AG04449 (cell line): ENCODE results near the gene SPG7.

Experiments
- CTCF ChIA-PET: fragments of 350-600 bp; formaldehyde crosslinking; extraction: SDS; loops from one replicate; lab custom pipeline; 2021; ENCODE audit warnings: antibody characterized with exemption; lab: Yijun Ruan, JAX
- POLR2A ChIA-PET: fragments of 400-600, 350-600 bp; formaldehyde crosslinking; extraction: SDS; loops from one replicate; lab custom pipeline; 2020; ENCODE audit warnings: antibody characterized with exemption, inconsistent platforms; lab: Yijun Ruan, JAX
- DNase-seq: peaks from one replicate; pipeline ENCODE4 v3.0.0-alpha.2; 2010; ENCODE audit warnings: low read depth, low spot score
- H3K4me3 ChIP-seq: 2 replicates; pipeline ENCODE4 v1.5.1; 2011; ENCODE audit warnings: low read depth, mild to moderate bottlenecking, control low read depth, low read length
- TF ChIP-seq, protein P1 (sequence below): IDR thresholded peaks from one replicate; pipeline ENCODE4 v1.5.1; 2011; ENCODE audit warnings: mild to moderate bottlenecking, moderate library complexity, low read length, control low read depth, inconsistent platforms; ENCODE audit not compliant: insufficient read depth; ENCODE audit errors: missing control alignments

Gene SPG7

DNA sequence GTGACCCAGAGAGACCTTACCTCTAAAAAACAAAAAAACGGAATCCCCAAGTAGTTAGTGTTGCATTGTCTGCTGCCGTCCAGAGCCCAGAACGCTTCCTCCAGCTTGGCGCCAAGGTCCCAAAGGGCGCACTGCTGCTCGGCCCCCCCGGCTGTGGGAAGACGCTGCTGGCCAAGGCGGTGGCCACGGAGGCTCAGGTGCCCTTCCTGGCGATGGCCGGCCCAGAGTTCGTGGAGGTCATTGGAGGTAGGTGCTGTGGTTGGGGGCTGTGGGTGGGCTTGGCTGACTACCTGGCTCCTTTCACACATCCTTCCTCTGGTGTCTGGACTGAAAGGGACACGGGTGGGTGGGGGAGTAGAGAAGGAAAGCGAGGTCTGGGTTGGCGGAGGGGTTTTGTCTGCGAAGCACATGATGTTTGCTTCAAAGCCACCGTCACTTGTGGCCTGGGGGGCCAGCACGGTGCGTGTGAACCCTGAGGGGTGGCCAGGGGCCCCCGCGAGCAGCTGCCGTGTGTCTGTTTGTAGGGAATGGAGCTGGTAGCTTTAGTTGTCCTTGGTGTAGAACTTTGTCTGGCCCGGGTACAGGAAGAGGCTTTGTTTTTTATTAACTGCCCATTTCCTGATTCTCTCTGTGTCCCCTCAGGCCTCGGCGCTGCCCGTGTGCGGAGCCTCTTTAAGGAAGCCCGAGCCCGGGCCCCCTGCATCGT lies 23.8 kb downstream of the SPG7 start:
- ChIA-PET CTCF (no interaction called here), POLR2A (no interaction called here)
- no peak overlapping the region for H3K4me3 ChIP-seq
- DNase-seq, result no peak
- TF ChIP-seq, protein P1, sequence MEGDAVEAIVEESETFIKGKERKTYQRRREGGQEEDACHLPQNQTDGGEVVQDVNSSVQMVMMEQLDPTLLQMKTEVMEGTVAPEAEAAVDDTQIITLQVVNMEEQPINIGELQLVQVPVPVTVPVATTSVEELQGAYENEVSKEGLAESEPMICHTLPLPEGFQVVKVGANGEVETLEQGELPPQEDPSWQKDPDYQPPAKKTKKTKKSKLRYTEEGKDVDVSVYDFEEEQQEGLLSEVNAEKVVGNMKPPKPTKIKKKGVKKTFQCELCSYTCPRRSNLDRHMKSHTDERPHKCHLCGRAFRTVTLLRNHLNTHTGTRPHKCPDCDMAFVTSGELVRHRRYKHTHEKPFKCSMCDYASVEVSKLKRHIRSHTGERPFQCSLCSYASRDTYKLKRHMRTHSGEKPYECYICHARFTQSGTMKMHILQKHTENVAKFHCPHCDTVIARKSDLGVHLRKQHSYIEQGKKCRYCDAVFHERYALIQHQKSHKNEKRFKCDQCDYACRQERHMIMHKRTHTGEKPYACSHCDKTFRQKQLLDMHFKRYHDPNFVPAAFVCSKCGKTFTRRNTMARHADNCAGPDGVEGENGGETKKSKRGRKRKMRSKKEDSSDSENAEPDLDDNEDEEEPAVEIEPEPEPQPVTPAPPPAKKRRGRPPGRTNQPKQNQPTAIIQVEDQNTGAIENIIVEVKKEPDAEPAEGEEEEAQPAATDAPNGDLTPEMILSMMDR, result no peak

DNA sequence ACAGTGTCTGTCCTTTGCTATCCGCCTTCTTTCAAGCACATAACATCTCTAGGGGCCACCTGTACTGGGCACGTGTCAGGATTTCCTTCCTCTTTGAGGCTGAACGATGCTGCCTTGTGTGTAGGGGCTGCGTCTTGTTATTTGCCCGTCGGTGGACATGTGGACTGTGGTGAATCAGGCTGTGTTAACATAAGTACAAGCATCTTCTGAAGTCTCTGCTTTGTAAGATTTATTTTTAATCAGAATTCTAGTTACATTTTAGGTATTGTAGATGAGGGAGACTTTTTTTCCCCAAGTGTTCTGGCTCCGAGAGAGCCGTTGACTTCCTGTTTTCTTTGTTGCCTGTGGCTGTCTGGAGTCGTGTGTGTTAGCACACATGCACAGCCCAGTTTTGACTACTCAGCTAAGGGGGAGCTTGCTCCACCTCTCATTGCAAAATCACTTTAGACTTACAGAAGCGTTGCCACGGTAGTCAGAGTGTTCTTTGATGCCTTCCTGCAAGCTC lies 26.1 kb downstream of the SPG7 start:
- TF ChIP-seq, protein P1, result no peak
- DNase-seq, result no peak
- CTCF ChIA-PET, result no interaction called here
- POLR2A ChIA-PET, result no interaction called here
- no peak overlapping the region for H3K4me3 ChIP-seq

DNA sequence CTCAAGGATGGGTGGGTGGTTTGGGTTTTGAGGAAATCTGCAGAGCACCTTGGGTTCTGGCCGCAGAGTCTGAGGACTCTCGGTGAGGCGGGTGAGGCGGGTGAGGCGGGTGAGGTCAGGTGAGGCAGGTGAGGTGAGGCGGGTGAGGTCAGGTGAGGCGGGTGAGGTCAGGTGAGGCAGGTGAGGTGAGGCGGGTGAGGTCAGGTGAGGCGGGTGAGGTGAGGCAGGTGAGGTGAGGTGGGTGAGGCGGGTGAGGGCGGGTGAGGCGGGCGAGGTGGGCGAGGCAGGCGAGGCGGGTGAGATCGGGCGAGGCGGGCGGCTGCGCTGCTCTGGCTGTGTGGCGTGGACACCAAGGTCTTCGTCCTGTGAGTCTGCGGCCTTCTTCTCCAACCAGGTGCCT lies 28.2 kb downstream of the SPG7 start:
- ChIA-PET CTCF (interaction anchor here (1.2 kb wide), 1 partner anchor 21 kb away, joined by 3 read pairs; no protein-coding TSS in a partner anchor), POLR2A (no interaction called here)
- DNase-seq, result no peak
- no peak overlapping the region for H3K4me3 ChIP-seq
- TF ChIP-seq, protein P1, result no peak

DNA sequence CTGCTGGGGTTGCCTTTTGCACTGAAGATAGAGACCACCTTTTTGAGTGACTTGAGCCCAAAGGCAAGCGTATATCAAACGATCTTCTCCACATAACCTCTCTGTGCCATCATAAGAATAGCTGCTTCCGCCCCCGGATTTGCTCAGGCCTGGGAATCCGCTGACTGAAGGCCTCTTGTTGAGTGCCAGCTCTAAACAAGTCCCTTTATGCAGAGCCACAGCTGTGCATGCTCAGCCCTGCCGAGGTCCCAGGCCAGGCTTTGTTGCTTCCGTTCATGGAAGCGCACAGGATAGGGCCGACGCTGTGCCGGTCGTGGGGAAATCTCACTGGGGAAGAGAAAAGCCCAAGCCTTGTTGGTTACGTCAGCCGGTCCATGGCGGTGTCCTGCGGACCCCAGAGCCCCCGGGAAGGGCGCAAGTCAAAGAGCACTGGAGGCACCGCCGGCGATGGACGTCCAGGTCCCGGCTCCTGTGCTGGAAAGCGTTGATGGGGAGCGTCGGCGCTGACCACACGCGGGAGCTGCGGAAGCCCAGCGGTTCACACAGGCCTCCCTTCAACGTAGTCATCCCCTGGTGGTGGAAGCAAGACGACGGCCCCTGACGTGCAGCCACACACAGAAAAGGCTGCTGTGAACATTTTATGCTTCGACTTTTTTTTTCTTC lies 28.8 kb downstream of the SPG7 start:
- CTCF ChIA-PET, result interaction anchor here (1.2 to 1.3 kb wide), 2 partner anchors 15 to 20 kb away, joined by 3 read pairs; no protein-coding TSS in a partner anchor
- DNase-seq, result no peak
- POLR2A ChIA-PET, result no interaction called here
- no peak overlapping the region for H3K4me3 ChIP-seq
- TF ChIP-seq, protein P1, result no peak

DNA sequence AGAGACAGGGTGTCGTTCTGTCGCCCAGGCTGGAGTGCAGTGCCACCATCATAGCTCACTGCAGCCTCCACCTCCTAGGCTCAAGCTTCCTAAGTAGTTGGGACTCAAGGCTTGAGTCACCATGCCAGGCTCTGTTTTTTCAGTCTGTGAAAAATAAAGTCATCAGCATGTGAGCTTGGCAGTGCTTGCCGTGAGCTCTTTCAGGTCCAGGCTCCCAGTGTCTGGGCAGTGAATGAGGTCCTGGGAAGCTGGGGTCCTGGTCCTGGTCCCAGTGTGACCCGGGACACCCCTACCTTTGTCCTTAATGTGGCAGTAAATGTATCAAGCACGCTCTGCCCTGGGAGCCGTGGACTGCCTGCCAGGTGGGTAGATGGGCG lies 29.3 kb downstream of the SPG7 start:
- ChIA-PET CTCF (interaction anchor here (1.2 to 1.3 kb wide), 2 partner anchors 14 to 20 kb away, joined by 3 read pairs; no protein-coding TSS in a partner anchor), POLR2A (no interaction called here)
- DNase-seq, result no peak
- H3K4me3 ChIP-seq, result no peak overlapping the region
- TF ChIP-seq, protein P1, result no peak

DNA sequence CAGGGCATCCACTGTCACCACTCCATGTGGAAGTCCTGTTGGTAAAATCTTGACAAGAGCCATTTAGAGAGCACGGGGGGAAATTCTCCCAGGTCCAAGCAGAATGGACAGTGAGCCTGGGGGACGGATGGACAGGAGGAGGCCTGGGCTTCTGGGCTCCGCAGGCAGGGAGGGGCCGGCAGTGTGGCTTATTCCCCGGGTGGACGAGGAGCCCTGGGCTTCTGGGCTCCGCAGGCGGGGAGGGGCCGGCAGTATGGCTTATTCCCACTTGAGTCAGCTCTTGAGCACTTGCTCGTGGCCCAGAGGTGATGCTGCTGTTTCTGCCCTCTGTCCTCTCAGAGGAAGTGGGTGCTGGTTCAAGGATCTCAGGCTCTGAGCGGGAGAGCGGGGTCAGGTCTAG lies 30.1 kb downstream of the SPG7 start:
- TF ChIP-seq, protein P1, result no peak
- DNase-seq, result no peak
- CTCF ChIA-PET, result no interaction called here
- POLR2A ChIA-PET, result no interaction called here
- H3K4me3 ChIP-seq, result no peak overlapping the region
